ENCODE data around the gene AUTS2.

DNA sequence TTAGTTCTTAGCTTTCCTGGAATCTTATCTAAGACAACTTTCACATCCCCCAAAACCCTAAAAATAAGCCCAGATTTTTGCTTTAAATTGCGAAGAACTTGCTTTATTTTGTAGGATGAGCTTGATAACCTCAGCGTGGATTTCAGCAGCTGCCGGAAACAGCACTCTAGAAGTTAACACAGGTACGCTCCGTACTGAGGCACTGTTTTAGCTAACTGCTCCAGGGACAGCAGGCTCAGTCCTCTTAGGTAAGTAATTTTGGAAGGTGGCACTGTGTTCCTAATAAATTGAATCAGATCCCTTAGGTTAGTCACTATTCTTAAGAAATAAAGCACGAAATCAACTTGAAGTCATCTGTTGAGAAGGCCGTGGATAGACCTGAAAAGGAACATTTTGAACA, 2.2 kb upstream of the AUTS2 start:
- no peak for TF ChIP-seq CTCF (conservative IDR thresholded peaks at IDR 0.05; ENCODE audit: low read depth in 2 of 2)
- no peak for TF ChIP-seq JUNB (IDR thresholded peaks at IDR 0.05; ENCODE audit: unreplicated experiment)
- no peak for TF ChIP-seq POLR2AphosphoS5 (IDR thresholded peaks at IDR 0.05; ENCODE audit: low read depth)
- TF ChIP-seq EZH2 (IDR thresholded peaks at IDR 0.05; ENCODE audit: low read depth, unreplicated experiment), result no peak
- no peak for TF ChIP-seq REST (IDR thresholded peaks at IDR 0.05; ENCODE audit: unreplicated experiment)
- no peak for TF ChIP-seq CREB1 (CRISPR knock-in tag; IDR thresholded peaks at IDR 0.05; ENCODE audit: low read depth)
- no peak for TF ChIP-seq EZH2phosphoT487 (IDR thresholded peaks at IDR 0.05; ENCODE audit: unreplicated experiment)
- no peak for TF ChIP-seq ZNF462 (CRISPR knock-in tag; IDR thresholded peaks at IDR 0.05)
- TF ChIP-seq ZNF114 (CRISPR knock-in tag; IDR thresholded peaks at IDR 0.05), result no peak
- TF ChIP-seq STAT1 (IDR thresholded peaks at IDR 0.05; ENCODE audit: unreplicated experiment), result no peak
- TF ChIP-seq, protein P1, sequence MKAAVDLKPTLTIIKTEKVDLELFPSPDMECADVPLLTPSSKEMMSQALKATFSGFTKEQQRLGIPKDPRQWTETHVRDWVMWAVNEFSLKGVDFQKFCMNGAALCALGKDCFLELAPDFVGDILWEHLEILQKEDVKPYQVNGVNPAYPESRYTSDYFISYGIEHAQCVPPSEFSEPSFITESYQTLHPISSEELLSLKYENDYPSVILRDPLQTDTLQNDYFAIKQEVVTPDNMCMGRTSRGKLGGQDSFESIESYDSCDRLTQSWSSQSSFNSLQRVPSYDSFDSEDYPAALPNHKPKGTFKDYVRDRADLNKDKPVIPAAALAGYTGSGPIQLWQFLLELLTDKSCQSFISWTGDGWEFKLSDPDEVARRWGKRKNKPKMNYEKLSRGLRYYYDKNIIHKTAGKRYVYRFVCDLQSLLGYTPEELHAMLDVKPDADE (IDR thresholded peaks at IDR 0.05), result no peak
- TF ChIP-seq NANOG (IDR thresholded peaks at IDR 0.05; ENCODE audit: borderline replicate concordance), result no peak
- no peak for TF ChIP-seq ZNF331 (CRISPR knock-in tag; IDR thresholded peaks at IDR 0.05; ENCODE audit: low read depth)

All from GM23338 (cell line).